ENCODE results near the gene AGK. TPM values are rescaled to one million over a fixed set of nuclear protein-coding genes. Genes with fewer than 3 reads are reported as not detected.

Gene AGK
- total RNA-seq, 4 donors from 2014 or later = 11.2 to 22.5 (median 17.7) TPM

GRCh38 chr7:141590666-141591065, 39.5 kb downstream of the AGK start:
- Histone ChIP-seq H3K4me3 (no peak overlapping the region), H3K27me3 (no peaks in the 10 kb centered on the region), H3K9me3 (no peaks in the 10 kb centered on the region), H3K4me1 (no peaks in the 10 kb centered on the region), H3K27ac (no peak overlapping the region), H3K36me3 (peaks cover 0 to 25% (median 0%) of the 10 kb centered on the region in 3 donors)
- 79 to 80% methylated on average over 3 of the region's 3 CpGs for WGBS, 2 donors
- intact Hi-C loops (cut with DNase I) = no loop called here
- no peak for TF ChIP-seq POLR2A (IDR thresholded peaks at IDR 0.05)
- TF ChIP-seq CTCF (IDR thresholded peaks at IDR 0.05) = no peak
- no peak for DNase-seq

GRCh38 chr7:141593134-141593533, 41.9 kb downstream of the AGK start:
- TF ChIP-seq POLR2A (IDR thresholded peaks at IDR 0.05) = no peak
- no peak for TF ChIP-seq CTCF (IDR thresholded peaks at IDR 0.05)
- peaks cover 0 to 48% (median 3%) of the 10 kb centered on the region in 3 donors for H3K36me3 ChIP-seq
- H3K27me3 ChIP-seq = no peaks in the 10 kb centered on the region
- DNase-seq = no peak
- no peak overlapping the region for H3K4me3 ChIP-seq
- intact Hi-C loops (cut with DNase I) = no loop called here
- no peaks in the 10 kb centered on the region for H3K9me3 ChIP-seq
- H3K27ac ChIP-seq = no peak overlapping the region
- WGBS, 2 donors = 38 to 54% methylated on average over 2 of the region's 2 CpGs
- no peaks in the 10 kb centered on the region for H3K4me1 ChIP-seq

GRCh38 chr7:141597966-141598365, 46.8 kb downstream of the AGK start:
- Histone ChIP-seq H3K4me1 (no peaks in the 10 kb centered on the region), H3K4me3 (no peak overlapping the region), H3K36me3 (peaks cover 0 to 77% (median 3%) of the 10 kb centered on the region in 3 donors), H3K27me3 (no peaks in the 10 kb centered on the region), H3K27ac (no peak overlapping the region), H3K9me3 (no peaks in the 10 kb centered on the region)
- DNase-seq = no peak
- 100% methylated on average over 2 of the region's 2 CpGs for WGBS, 2 donors
- no peak for TF ChIP-seq CTCF (IDR thresholded peaks at IDR 0.05)
- intact Hi-C loops (cut with DNase I) = no loop called here

- H3K4me1 ChIP-seq = no peaks in the 10 kb centered on the region
- intact Hi-C loops (cut with DNase I) = no loop called here
- peaks cover 0 to 76% (median 3%) of the 10 kb centered on the region in 3 donors for H3K36me3 ChIP-seq
- no peaks in the 10 kb centered on the region for H3K27me3 ChIP-seq
- no peak for TF ChIP-seq POLR2A (IDR thresholded peaks at IDR 0.05)
- TF ChIP-seq CTCF (IDR thresholded peaks at IDR 0.05) = no peak
- H3K4me3 ChIP-seq = no peak overlapping the region
- no peak overlapping the region for H3K27ac ChIP-seq
- WGBS, 2 donors = 91 to 97% methylated on average over 2 of the region's 2 CpGs
- H3K9me3 ChIP-seq = no peaks in the 10 kb centered on the region
- no peak for DNase-seq
These were observed 47.2 kb downstream of the AGK start for GRCh38 chr7:141598408-141598807.

GRCh38 chr7:141600168-141601006, 49.2 kb downstream of the AGK start:
- no peaks in the 10 kb centered on the region for H3K9me3 ChIP-seq
- no peak overlapping the region for H3K4me3 ChIP-seq
- H3K36me3 ChIP-seq = peaks cover 0 to 72% (median 3%) of the 10 kb centered on the region in 3 donors
- TF ChIP-seq POLR2A (IDR thresholded peaks at IDR 0.05) = no peak
- no peak for TF ChIP-seq CTCF (IDR thresholded peaks at IDR 0.05)
- 93 to 96% methylated on average over 4 of the region's 4 CpGs for WGBS, 2 donors
- no peaks in the 10 kb centered on the region for H3K27me3 ChIP-seq
- H3K4me1 ChIP-seq = no peaks in the 10 kb centered on the region
- H3K27ac ChIP-seq = no peak overlapping the region
- intact Hi-C loops (cut with DNase I) = no loop called here
- DNase-seq = no peak
